GM12872 (cell line): ENCODE measurements around the gene LMO4.

ENCODE experiments used
- CTCF ChIP-seq: IDR thresholded peaks from 3 replicates; pipeline ENCODE4 v1.5.1; 2011; ENCODE audit warnings: low read depth, mild to moderate bottlenecking, low read length, moderate library complexity; ENCODE audit not compliant: insufficient read depth

Gene LMO4

GRCh38 chr1:87348341-87349019, 19.8 kb downstream of the LMO4 start:
- TF ChIP-seq CTCF = no peak

- TF ChIP-seq CTCF = no peak
Measured at GRCh38 chr1:87349036-87349435, 20.4 kb downstream of the LMO4 start.

DNA sequence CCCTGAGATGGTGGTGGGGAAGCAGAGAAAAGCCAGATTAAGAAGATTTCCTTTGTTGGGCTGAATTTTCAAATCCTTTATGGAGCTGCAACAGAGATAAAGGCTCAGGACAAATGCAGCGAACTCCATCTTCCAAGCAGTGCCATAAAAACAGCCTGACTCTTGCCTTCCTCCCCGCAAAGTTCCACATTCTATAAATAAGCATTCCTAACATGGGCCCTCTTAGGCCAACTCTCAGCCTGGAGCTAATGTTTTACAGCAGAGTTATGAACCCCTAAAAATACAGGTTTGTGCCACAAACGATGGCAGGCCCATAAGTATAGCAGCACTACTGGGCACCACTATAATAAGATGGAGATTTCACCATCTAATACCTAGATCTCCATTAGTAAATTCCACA, 27.2 kb downstream of the LMO4 start:
- no peak for TF ChIP-seq CTCF

DNA sequence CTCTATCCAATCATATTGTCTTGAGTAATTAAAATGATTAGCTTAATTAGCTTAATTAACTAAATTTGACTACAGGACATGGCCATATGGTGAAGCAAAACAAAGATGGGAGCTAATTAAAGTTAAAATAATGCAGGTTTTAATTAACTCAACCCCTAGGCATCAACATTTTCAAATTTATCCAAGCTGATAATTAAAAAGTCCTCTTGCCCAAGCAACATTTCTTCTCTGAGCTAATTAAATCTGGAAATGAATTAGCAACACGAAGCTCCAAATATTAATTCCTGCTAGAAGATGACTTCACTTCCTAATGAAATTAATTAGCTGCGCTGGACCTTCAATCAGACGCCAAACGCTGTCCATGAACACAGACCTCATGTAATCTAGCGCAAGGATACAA, 27.9 kb downstream of the LMO4 start:
- TF ChIP-seq CTCF = no peak

DNA sequence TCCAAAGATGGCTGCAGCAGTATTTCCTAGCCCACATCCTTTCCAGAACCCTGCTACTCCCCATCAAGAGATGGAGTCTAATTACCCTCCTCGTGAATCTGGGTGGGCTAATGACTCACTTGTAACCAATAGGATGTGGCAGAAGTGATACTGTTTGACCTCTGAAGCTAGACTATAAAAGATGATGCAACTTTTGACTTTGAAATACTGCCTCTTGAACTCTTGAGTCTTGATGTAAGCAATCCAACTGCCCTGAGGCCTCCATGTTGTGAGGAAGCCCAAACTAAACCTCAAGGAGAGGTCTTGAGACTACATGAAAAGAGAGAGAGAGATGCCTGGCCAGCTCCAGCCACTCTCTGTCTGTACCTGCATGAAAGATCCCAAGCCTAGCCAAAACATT, 29.5 kb downstream of the LMO4 start:
- no peak for TF ChIP-seq CTCF

DNA sequence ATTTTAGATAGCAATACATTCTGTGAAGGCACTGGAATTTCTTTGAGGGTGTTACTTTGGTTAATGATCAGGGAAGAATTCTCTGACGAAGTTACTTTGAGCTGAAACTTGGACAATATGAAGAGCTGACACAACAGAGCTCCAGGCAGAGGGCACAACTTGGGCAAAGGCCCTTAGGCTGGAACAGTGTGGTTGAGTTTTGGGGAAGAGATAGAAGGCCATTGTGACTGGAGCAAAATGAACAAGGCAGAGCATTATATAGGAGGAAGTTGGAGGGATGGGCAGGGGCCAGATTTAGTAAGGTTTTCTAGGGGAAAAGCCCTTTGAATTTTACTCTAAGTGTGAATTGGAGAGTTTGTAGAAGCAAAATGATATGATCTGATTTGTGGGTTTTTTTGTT, 30.9 kb downstream of the LMO4 start:
- no peak for TF ChIP-seq CTCF

DNA sequence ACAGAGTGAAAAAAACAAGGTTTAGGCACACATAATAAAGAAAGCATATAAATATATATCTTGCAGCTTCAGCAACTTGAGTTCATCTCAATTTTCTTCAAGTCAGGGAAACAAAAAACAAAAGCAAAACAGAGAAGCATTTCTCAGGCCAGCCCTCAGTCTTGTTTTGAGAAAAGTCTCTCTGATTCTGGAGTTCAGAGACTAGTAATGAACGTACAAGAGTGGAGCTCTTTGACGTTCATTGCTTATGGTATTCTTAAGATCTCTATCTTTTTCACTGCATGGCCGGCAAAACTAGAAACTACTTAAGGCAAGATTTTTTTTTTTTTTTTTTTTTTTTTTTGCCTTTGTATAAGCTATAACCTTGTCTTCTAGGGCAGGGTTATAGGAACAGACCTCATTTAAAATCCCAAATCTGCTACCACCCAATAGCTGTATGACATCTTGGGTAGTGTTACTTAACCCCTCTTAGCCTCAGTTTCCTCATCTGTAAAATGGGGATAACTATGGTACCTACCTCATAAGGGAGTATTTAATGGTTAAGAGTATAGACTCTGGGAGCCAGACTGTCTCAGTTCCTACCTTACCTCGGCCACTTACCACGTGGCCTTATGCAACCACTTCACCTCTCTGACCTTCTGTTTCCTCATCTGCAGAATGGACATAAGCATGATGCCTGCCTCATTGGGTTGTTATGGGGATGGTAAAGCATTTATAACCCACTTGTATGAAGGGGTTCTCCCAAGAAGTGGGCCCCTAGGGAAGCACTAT, 33.6 kb downstream of the LMO4 start:
- TF ChIP-seq CTCF = no peak
